ENCODE results near the gene ATG4B. TPM values are rescaled to one million over a fixed set of nuclear protein-coding genes. Genes with fewer than 3 reads are reported as not detected.
"Not testable (repeated sequence)": the region's sequence is repeated elsewhere in the genome, so short reads cannot be mapped to it uniquely, and the experiment has no call there.

Gene ATG4B
- total RNA-seq, 1 experiment from 2014 or later, result 24.1 TPM

GRCh38 chr2:241653210-241653750, 15.8 kb downstream of the ATG4B start:
- DNase-seq (ENCODE audit: low read depth, low spot score), result no peak
- in situ Hi-C loops (cut with HindIII; ENCODE audit: low pct_unique_long_range_greater_than_20kb, low sequenced_read_pairs), result no loop called here

- in situ Hi-C loops (cut with HindIII; ENCODE audit: low pct_unique_long_range_greater_than_20kb, low sequenced_read_pairs), result no loop called here
- DNase-seq (ENCODE audit: low read depth, low spot score), result no peak
Measured at GRCh38 chr2:241654551-241654950, 17.1 kb downstream of the ATG4B start.

DNA sequence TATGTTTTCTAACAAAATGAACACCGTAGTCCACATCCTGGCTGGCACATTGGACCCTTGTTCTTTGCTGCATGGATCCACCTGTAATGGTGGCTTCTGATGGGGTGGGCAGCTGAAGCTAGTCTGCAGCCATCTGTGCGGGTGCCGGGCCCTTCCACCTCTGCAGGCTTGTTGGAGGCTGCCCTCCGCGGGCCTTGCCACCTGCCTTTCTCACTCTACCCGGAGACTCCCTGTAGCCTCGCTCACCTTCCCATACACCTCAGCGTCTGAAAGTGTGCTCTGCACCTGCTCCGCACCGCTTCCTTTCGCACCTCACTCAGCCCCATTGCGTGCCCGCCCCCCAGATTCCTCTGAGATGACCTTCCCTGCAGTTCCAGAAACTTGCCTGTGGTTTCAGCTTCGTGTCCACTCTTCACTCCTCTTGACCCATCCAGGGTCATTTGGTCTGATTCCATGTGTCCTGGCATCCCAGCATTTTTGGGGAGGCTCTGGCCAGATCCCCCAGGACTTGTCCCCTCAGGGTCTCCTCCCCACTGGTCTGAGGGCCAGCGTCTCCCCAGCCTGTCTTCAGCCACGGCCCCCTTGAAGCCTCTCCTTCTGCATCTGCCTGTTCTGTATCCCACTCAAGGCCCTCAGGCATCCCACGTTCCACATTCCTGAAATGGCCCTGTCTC, 18.2 kb downstream of the ATG4B start:
- in situ Hi-C loops (cut with HindIII; ENCODE audit: low pct_unique_long_range_greater_than_20kb, low sequenced_read_pairs), result no loop called here
- no peak for DNase-seq (ENCODE audit: low read depth, low spot score)

DNA sequence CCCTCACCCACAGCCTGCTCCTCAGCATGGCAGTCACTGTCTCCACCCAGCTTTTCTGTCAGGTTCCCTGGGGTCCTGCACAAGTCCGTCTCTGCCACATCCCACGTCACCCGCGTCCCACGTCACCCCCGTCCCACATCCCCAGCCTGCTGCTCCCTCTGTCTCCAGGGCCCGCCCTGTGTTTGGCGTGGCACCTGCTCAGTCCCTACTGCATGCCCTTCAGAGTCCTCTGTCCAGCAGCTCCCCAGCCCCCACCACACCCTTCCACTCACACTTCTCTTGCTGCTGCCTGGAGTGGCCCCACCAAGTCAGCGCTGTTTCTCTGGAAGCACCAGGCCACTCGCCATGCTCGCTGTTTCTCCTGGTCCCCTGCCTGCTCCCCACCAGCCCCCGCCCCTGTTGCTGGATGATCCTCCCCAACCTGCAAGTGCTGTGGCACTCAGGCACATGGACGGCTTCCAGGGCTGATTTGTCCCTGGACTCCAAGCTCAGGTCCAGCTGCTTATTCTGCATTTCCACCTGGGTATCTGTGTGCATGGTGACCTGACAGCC, 18.8 kb downstream of the ATG4B start:
- DNase-seq (ENCODE audit: low read depth, low spot score), result no peak
- in situ Hi-C loops (cut with HindIII; ENCODE audit: low pct_unique_long_range_greater_than_20kb, low sequenced_read_pairs), result no loop called here

- no peak for DNase-seq (ENCODE audit: low read depth, low spot score)
- in situ Hi-C loops (cut with HindIII; ENCODE audit: low pct_unique_long_range_greater_than_20kb, low sequenced_read_pairs), result no loop called here
Measured at GRCh38 chr2:241657786-241658254, 20.3 kb downstream of the ATG4B start.

DNA sequence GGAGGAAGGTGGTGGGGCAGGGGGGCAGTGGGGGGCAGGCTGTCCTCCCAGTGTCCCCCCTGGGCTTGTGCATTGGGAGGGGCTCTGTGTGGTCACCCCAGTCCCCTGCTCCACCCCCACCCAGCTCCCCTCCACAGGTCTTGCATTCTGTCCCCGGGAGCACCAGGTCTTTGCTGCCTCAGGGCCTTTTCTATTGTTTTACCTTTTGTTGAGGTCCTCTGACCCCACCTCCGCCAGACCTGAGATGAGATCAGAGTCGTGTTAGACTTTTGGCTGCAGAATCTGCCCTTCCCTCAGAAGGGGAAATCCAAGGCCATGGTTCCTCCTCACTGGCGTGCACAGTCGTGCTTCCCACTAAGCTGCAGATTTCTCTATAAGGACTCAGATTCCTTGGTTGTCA, 20.8 kb downstream of the ATG4B start:
- in situ Hi-C loops (cut with HindIII; ENCODE audit: low pct_unique_long_range_greater_than_20kb, low sequenced_read_pairs), result no loop called here

DNA sequence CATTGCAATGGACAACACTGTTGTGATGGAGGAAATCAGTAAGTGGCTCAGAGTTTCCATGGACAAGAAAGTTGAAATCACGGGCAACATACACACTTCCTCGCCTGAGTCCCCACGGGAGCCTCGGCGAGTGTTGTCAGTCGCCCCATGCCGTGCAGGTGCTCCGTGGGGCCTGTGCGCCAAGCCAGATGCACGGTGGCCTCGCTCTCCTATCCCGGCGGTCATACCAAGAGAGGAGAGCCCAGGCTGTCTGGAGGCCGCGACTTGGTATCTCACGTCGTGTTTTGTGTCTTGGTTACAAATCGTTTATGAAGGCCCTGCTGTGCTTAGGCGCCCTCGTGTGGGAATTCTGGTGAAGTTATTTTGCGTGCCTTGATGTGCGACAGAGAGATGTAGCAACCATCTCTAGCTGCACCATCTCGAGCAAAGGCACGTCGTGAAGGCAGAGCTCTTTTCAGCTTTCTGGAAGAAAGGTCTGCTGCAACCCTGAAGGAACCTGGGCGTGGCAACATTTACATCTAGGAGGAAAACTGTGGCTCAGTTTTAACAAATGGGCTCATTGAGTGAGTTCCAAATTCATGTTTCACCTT, 21.8 kb downstream of the ATG4B start:
- in situ Hi-C loops (cut with HindIII; ENCODE audit: low pct_unique_long_range_greater_than_20kb, low sequenced_read_pairs), result no loop called here

More for the DNA sequence above, 20.8 kb downstream of the ATG4B start:
- DNase-seq (ENCODE audit: low read depth, low spot score), result no peak

DNA sequence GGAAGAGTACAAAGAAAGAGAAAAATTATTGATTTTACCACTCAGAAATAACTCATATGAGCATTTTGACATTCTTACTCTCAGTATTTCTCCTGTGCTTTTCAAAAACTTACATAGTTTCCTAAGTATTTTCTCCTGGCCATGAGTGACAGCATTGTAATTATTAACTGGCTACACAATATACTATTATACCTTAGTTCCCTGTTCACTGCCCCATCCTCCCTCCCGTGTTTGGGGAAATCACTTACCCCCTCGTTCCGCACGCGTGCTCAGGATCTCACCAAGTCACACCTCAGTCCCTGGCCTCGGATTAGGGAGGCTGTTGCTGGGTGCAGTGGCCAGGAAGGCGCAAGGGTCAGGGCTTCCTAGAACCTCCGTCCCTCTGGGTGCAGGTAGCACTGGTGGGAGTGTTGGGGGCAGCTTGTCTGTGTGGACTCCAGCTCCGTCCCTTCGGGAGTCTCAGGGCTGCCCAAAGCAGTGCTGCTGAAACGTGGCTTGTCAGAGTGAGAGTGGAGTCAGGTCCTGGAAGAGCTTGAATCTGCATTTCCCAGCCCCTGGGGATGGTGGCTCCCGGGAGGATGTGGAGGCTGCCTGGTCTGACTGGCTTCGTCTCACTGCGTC, 23.2 kb downstream of the ATG4B start:
- no peak for DNase-seq (ENCODE audit: low read depth, low spot score)
- in situ Hi-C loops (cut with HindIII; ENCODE audit: low pct_unique_long_range_greater_than_20kb, low sequenced_read_pairs), result no loop called here

More for the DNA sequence above, 21.8 kb downstream of the ATG4B start:
- peak; percentile 86 for DNase-seq (ENCODE audit: low read depth, low spot score)

DNA sequence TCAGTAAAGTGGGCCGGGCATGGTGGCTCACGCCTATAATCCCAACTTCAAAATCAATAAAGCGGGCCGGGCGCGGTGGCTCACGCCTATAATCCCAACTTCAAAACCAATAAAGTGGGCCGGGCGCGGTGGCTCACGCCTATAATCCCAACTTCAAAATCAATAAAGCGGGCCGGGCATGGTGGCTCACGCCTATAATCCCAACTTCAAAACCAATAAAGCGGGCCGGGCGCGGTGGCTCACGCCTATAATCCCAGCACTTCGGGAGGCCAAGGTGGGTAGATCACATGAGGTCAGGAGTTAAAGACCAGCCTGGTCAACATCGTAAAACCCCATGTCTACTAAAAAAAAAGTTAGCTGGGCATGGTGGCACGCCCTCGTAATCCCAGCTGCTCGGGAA, 25.2 kb downstream of the ATG4B start:
- in situ Hi-C loops (cut with HindIII; ENCODE audit: low pct_unique_long_range_greater_than_20kb, low sequenced_read_pairs); DNase-seq (ENCODE audit: low read depth, low spot score): not testable (repeated sequence)

DNA sequence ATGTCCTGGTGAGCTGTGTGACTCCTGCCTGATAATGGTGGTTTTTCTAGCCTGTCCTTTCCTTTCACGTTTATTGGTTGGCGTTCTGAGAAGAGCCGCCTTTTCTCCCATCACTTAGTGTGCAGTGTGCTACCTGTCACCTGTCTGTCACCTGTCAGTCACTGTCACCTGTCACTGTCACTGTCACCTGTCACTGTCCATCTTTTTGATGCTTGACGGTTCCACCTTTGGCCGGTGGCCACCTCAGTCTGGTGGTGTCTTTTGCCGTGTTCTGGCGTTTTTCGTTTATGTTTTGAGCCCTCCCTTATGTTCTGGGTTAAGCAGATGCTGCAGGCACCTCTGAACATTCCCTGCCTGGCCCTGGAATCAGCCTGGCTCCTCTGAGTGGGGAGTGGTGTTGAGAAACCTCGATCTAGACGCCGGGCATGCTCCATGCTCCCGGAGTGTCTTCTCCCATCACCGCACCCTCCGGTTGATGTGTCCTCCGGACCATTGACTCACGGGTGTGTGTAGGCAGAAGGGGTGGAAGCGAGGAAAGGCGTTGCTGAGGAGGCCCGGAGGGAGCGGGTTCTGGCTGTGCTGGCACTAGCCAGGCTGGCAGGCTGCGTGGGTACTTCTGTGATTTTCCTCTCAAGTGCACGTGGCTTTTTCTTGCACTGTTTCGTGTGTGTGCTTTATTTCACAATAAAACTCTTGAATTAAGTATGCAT, 28.4 kb downstream of the ATG4B start:
- in situ Hi-C loops (cut with HindIII; ENCODE audit: low pct_unique_long_range_greater_than_20kb, low sequenced_read_pairs), result no loop called here
- DNase-seq (ENCODE audit: low read depth, low spot score), result no peak

GRCh38 chr2:241666627-241667400, 29.3 kb downstream of the ATG4B start:
- no peak for DNase-seq (ENCODE audit: low read depth, low spot score)
- in situ Hi-C loops (cut with HindIII; ENCODE audit: low pct_unique_long_range_greater_than_20kb, low sequenced_read_pairs), result no loop called here

DNA sequence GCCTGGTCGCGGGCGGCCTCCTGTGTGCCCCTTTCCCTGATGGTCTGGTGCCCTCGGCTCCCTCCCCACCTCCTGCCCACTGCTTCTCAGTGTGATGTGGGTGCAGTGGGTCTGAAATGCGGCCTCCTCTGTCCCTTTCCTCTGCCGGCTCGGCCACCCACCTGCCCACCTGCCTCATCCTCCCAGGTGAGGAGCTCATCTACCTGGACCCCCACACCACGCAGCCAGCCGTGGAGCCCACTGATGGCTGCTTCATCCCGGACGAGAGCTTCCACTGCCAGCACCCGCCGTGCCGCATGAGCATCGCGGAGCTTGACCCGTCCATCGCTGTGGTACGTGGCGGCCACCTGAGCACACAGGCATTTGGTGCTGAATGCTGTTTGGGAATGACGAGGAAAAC, 30.9 kb downstream of the ATG4B start:
- in situ Hi-C loops (cut with HindIII; ENCODE audit: low pct_unique_long_range_greater_than_20kb, low sequenced_read_pairs), result no loop called here
- no peak for DNase-seq (ENCODE audit: low read depth, low spot score)

DNA sequence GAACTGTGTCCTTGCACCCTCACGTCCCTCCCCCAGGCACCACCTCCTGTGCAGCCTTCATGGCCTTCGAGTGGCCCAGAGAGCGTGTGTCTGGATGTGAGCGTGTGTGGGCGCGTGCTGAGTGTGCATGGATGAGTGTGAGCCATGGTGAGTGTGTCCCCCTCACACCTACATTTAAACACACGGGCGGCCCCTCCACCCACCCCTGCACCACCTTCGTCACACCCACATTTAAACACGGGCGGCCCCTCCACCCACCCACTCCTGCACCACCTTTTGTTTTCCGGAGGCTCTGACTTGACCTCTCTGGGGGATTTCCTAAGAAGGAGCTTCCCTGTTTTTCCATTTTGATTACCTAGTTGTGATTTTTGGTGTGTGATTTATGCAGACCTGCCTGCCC, 31.3 kb downstream of the ATG4B start:
- in situ Hi-C loops (cut with HindIII; ENCODE audit: low pct_unique_long_range_greater_than_20kb, low sequenced_read_pairs), result no loop called here
- DNase-seq (ENCODE audit: low read depth, low spot score), result no peak

- no peak for DNase-seq (ENCODE audit: low read depth, low spot score)
- in situ Hi-C loops (cut with HindIII; ENCODE audit: low pct_unique_long_range_greater_than_20kb, low sequenced_read_pairs), result no loop called here
Measured at GRCh38 chr2:241670333-241671110, 33.0 kb downstream of the ATG4B start.

DNA sequence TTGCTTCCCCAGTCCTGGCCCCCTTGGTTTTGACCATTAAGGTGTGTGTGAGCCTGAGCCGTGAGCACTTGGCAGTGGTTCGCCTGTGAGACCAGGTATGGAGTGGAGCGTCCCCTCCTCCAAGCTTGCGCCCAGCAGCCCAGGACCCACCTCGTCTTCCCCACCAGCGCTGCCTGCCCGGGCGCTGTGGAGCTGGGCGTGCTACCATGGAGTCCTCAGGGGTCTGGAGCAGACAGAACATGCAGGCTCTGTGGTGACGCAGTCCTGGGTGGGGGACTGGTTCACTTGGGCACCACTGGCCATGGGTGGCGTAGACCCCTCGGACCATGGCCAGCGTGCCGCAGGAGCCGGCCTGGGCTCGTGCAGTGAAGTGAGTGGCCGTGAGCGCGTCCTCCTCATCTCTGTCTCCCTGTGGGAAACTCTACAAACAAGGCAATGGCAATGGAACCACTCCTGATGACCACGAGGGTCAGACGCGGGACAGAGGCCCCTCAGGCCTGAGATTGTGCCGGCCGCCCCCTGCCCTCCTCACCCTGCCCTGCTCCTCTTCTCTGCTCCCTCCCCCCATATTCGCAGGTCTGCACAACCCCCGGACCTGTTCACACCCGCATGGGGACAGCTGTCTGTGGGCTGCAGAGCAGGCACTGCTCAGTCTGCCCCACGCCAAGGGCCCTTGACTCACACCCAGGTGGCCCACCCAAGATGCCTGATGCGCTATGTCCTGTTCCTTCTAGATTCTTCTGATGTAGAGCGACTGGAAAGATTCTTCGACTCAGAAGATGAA, 34.2 kb downstream of the ATG4B start:
- DNase-seq (ENCODE audit: low read depth, low spot score), result no peak
- in situ Hi-C loops (cut with HindIII; ENCODE audit: low pct_unique_long_range_greater_than_20kb, low sequenced_read_pairs), result no loop called here

All from SK-MEL-5 (cell line).